K562 (cell line): ENCODE measurements around the gene SLC18B1. TPM values are rescaled to one million over a fixed set of nuclear protein-coding genes. Genes with fewer than 3 reads are reported as not detected.
A peak's percentile ranks its signal among the peaks of the same experiment; 100 is the strongest.

ENCODE experiments used
- ATAC-seq: fragments of 200-7000 bp; cut with Tn5 transposase; 3 replicates; pipeline ENCODE4 v1.9.1; 2020; ENCODE audit warnings: moderate library complexity
- BruUV-seq: library from RNA; stranded (reverse); fragments of 400-500 nt; replicated peaks from 2 replicates; lab custom pipeline; 2021; lab: Mats Ljungman, UMichigan
- CTCF ChIA-PET: fragments of 300-600 bp; formaldehyde crosslinking; extraction: SDS; loops from one replicate; lab custom pipeline; 2021; ENCODE audit warnings: low intra/inter-chr PET ratio; lab: Yijun Ruan, JAX
- POLR2A ChIA-PET: fragments of 300-600, 350-650 bp; sonication (Branson Sonifier 250); formaldehyde crosslinking; extraction: SDS; loops from one replicate; lab custom pipeline; 2021; ENCODE audit warnings: antibody characterized with exemption, inconsistent platforms; lab: Yijun Ruan, JAX
- DNase-seq, 4 experiments: peaks; one replicate each; pipeline versions ENCODE4 v3.0.0 to v3.0.0-alpha.2; 2011 to 2018; ENCODE audit warnings: low spot score in 3 of 4, mixed read lengths in 3 of 4; ENCODE audit errors: extremely low read depth in 1 of 4
- FAIRE-seq: peaks from 2 replicates; lab custom pipeline; 2011; peaks lifted over from hg19 to GRCh38; lab: Jason Lieb, UNC
- H2AFZ ChIP-seq: 2 replicates; pipeline ENCODE4 v1.6.0; 2011; ENCODE audit warnings: low read depth, low read length, control low read depth, inconsistent platforms
- H3K27ac ChIP-seq: fragments of 200-600 bp; 3 replicates; pipeline ENCODE4 v1.8.0; 2011; ENCODE audit warnings: low read depth, mild to moderate bottlenecking, control low read depth, inconsistent platforms, low read length, moderate library complexity, mixed read lengths; ENCODE audit errors: extremely low read depth
- H3K27me3 ChIP-seq, 2 experiments: fragments of 300-600 bp in 1 of 2; 2 replicates in 1 of 2; 3 replicates in 1 of 2; pipeline versions ENCODE4 v1.6.0 to v1.8.0; 2011; ENCODE audit warnings: inconsistent platforms in 2 of 2, low read length in 2 of 2, mild to moderate bottlenecking in 1 of 2, mixed read lengths in 1 of 2, moderate library complexity in 1 of 2; ENCODE audit not compliant: control insufficient read depth in 2 of 2, insufficient read depth in 2 of 2
- H3K36me3 ChIP-seq: fragments of 300-600 bp; 3 replicates; pipeline ENCODE4 v1.8.0; 2011; ENCODE audit warnings: mild to moderate bottlenecking, low read length, inconsistent platforms; ENCODE audit not compliant: control insufficient read depth, insufficient read depth
- H3K4me1 ChIP-seq, 2 experiments: fragments of 200-600 bp in 1 of 2; replicated peaks in 1 of 2; 2 replicates in 1 of 2; 3 replicates in 1 of 2; pipeline versions ENCODE4 v1.5.1 to v1.8.0; 2011; ENCODE audit warnings: inconsistent platforms in 2 of 2, low read length in 2 of 2, mild to moderate bottlenecking in 1 of 2, mixed read lengths in 1 of 2, moderate library complexity in 1 of 2; ENCODE audit not compliant: control insufficient read depth in 2 of 2, insufficient read depth in 2 of 2
- H3K4me2 ChIP-seq: 2 replicates; pipeline ENCODE4 v1.6.1; 2011; ENCODE audit warnings: low read length, control low read depth, inconsistent platforms, mixed read lengths; ENCODE audit not compliant: insufficient read depth
- H3K4me3 ChIP-seq: fragments of 200-600 bp; sonication (generic), shearing (Covaris generic); 2 replicates; pipeline ENCODE4 v1.5.1; 2016; ENCODE audit warnings: control low read depth, inconsistent platforms
- H3K79me2 ChIP-seq: fragments of 200-600 bp; 3 replicates; pipeline ENCODE4 v1.8.0; 2011; ENCODE audit warnings: low read length, inconsistent platforms; ENCODE audit not compliant: control insufficient read depth, insufficient read depth
- H3K9ac ChIP-seq, 2 experiments: 2 replicates each; pipeline versions ENCODE4 v1.6.0 to v1.6.1; 2011; ENCODE audit warnings: low read depth in 2 of 2, low read length in 2 of 2, control low read depth in 1 of 2, inconsistent platforms in 1 of 2, mild to moderate bottlenecking in 1 of 2, mixed read lengths in 1 of 2; ENCODE audit not compliant: insufficient read depth in 1 of 2
- H3K9me1 ChIP-seq: one replicate; pipeline ENCODE4 v1.6.0; 2011; ENCODE audit warnings: inconsistent platforms, mild to moderate bottlenecking, low read length, moderate library complexity; ENCODE audit not compliant: control insufficient read depth, insufficient read depth
- H3K9me3 ChIP-seq: replicated peaks from 2 replicates; pipeline ENCODE4 v1.5.1; 2011; ENCODE audit warnings: low read depth, low read length, inconsistent platforms; ENCODE audit not compliant: control insufficient read depth, insufficient read depth
- H4K20me1 ChIP-seq: replicated peaks from 2 replicates; pipeline ENCODE4 v1.6.1; 2011; ENCODE audit warnings: low read length, inconsistent platforms, mixed read lengths; ENCODE audit not compliant: control insufficient read depth, insufficient read depth
- CEBPG ChIP-seq, 3 experiments: fragments of 200-800 bp in 1 of 3; sonication (Bioruptor generic) in 1 of 3; sonication (generic) in 1 of 3; formaldehyde crosslinking in 1 of 3; IDR thresholded peaks in 2 of 3; conservative IDR thresholded peaks in 1 of 3; 2 replicates each; pipeline versions ENCODE4 v1.6.1 to v1.8.0; 2016 to 2022; ENCODE audit warnings: missing compliant biosample characterization in 2 of 3, missing genetic modification characterization in 2 of 3, mild to moderate bottlenecking in 1 of 3, missing genetic modification reagents in 1 of 3
- CHCHD3 ChIP-seq: fragments of 250-450 bp; sonication (Bioruptor Pico); IDR thresholded peaks from 2 replicates; pipeline ENCODE4 v2.1.2; 2022; ENCODE audit warnings: mild to moderate bottlenecking
- MCM5 ChIP-seq: fragments of 450-650 bp; IDR thresholded peaks from 2 replicates; pipeline ENCODE4 v1.6.1; 2016; ENCODE audit warnings: low read depth
- POLR2AphosphoS5 ChIP-seq: IDR thresholded peaks from 2 replicates; pipeline ENCODE4 v1.6.1; 2011; ENCODE audit warnings: mild to moderate bottlenecking, low read depth, low read length, moderate library complexity; ENCODE audit not compliant: control insufficient read depth, insufficient read depth
- PTRF ChIP-seq: fragments of 450-650 bp; IDR thresholded peaks from 2 replicates; pipeline ENCODE4 v1.6.1; 2016; ENCODE audit warnings: mild to moderate bottlenecking, missing genetic modification characterization, missing compliant biosample characterization
- SOX6 ChIP-seq: fragments of 450-650 bp; IDR thresholded peaks from 2 replicates; pipeline ENCODE4 v1.6.1; 2014; ENCODE audit warnings: mild to moderate bottlenecking
- TBL1XR1 ChIP-seq, 2 experiments: IDR thresholded peaks; 2 replicates each; pipeline ENCODE4 v1.6.1; 2012; ENCODE audit warnings: improper control_type of control experiment in 2 of 2, low read length in 2 of 2, mild to moderate bottlenecking in 1 of 2
- ZBTB2 ChIP-seq: fragments of 450-650 bp; IDR thresholded peaks from 2 replicates; pipeline ENCODE4 v1.6.1; 2016; ENCODE audit warnings: antibody characterized with exemption
- ZNF184 ChIP-seq: sonication (generic); formaldehyde crosslinking; IDR thresholded peaks from 2 replicates; pipeline ENCODE4 v1.5.0; 2020; ENCODE audit warnings: missing genetic modification reagents
- WGBS: fragments of 100-300 bp; shearing (Covaris generic); methylation state at CpG from one replicate; pipeline ENCODE4 v1.1.6; 2016; ENCODE audit warnings: low coverage, mixed read lengths; ENCODE audit not compliant: insufficient coverage; ENCODE audit errors: missing lambda C conversion rate; 5-methylcytosine and 5-hydroxymethylcytosine counted together
- in situ Hi-C: fragments of 300-500 bp; cut with MboI; formaldehyde crosslinking; loops from 4 replicates; pipeline ENCODE4 v1.15.0; 2018; ENCODE audit warnings: inconsistent platforms, mixed read lengths
- intact Hi-C: fragments of 100-400 bp; cut with micrococcal nuclease; formaldehyde crosslinking; loops from 2 replicates; pipeline ENCODE4 v1.14.2; 2022
- polyA plus RNA-seq, 8 experiments: library from polyadenylated mRNA; depleted of rRNA in 4 of 8; stranded (reverse) in 5 of 8; unstranded in 3 of 8; fragments of >200 nt; fragmentation: Nextera tagmentation in 2 of 8; fragmentation: Illumina TruSeq in 1 of 8; extraction: Ambion mirVana in 2 of 8; extraction: Trizol in 1 of 8; gene quantifications; 2 replicates each; pipeline versions ENCODE4 v1.2.1 to v1.2.3, GENCODE V29; 2011 to 2014; ENCODE audit warnings: inconsistent platforms in 1 of 8, missing spikeins in 1 of 8
- total RNA-seq, 7 experiments: library from RNA; depleted of rRNA in 6 of 7; stranded (reverse); fragments of >200 nt in 6 of 7; fragmentation: Illumina TruSeq in 2 of 7; extraction: Trizol in 2 of 7; gene quantifications; 2 replicates each; pipeline versions ENCODE4 v1.2.1 to v1.2.3, GENCODE V29; 2011 to 2021; ENCODE audit warnings: low replicate concordance in 1 of 7
- TF ChIP-seq, protein P1 (sequence below): fragments of 250-450 bp; sonication (Bioruptor Pico); IDR thresholded peaks from 2 replicates; pipeline ENCODE4 v1.8.0; 2021; ENCODE audit warnings: borderline replicate concordance, mild to moderate bottlenecking, moderate library complexity; ENCODE audit not compliant: poor library complexity, severe bottlenecking
- TF ChIP-seq, protein P2 (sequence below): sonication (generic); formaldehyde crosslinking; IDR thresholded peaks from 2 replicates; pipeline ENCODE4 v1.8.1; 2023; ENCODE audit warnings: mild to moderate bottlenecking, missing genetic modification reagents, moderate library complexity
- TF ChIP-seq, protein P3 (sequence below), 2 experiments: fragments of 150-350 bp in 1 of 2; IDR thresholded peaks; 2 replicates each; pipeline ENCODE4 v1.6.1; 2012 to 2016; ENCODE audit warnings: low read depth in 2 of 2, low read length in 2 of 2, mild to moderate bottlenecking in 1 of 2, moderate library complexity in 1 of 2

Gene SLC18B1
- total and polyA plus RNA-seq, 9 of the 15 experiments (the other 6 are each of a cell fraction or from before 2014, with no cell fraction given) = 10.4 to 49.1 (median 32.0) TPM

DNA sequence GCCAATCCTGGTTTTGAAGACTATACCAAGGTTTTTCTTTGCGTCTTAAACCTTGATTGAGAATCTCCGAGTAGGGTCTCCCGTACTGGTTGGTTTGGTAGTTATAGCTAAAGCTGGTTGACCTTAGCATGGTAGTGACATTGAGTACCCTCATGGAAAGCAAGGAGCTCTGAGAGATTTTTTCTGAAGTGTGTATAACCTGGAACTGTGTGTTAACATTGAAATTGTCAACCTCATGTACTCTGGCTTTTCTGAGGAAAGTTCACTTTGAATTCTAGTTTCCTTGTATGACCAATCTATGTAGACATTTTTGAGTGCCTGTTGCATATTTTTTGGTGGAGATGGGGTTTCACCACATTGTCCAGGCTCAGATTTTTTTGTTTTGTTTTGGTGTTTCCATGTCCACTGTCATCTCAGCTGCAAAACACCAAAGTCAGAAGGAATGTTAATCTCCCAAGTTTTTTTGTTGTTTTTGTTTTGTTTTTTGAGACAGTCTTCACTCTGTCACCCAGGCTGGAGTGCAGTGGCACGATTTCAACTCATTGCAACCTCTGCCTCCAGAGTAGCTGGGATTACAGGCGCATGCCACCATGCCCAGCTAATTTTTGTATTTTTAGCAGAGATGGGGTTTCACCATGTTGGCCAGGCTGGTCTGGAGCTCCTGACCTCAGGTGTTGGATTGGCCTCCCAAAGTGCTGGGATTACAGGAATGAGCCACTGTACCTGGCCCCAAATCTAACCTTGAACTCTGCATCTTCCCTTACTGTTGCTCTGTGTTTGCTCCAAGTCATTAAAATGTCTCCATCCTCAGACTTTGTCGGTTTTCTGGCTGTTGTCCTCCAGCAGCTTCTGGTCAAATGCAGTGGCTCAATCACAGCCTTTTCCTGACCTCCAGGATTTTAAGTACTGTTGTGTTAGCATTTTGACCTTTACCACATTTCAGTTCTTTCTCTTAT, 20.2 kb upstream of the SLC18B1 start:
- no peak overlapping the region for H2AFZ ChIP-seq
- DNase-seq (peak in 1 of 4 experiments; percentile 57), FAIRE-seq (no peak), ATAC-seq (peak; percentile 11)
- H3K4me1 ChIP-seq = peaks cover 0 to 24% of the 10 kb centered on the region in 2 experiments; a peak in 2 of 5 replicates
- H3K4me3 ChIP-seq = no peak overlapping the region
- intact Hi-C loops (no loop called here), in situ Hi-C loops (loop anchor here (25.0 kb wide), 2 partner anchors 1181 to 1244 kb away; partner anchors contain the start of genes ENPP3, MED23 and SLC2A12)
- H3K36me3 ChIP-seq = peaks cover 41% of the 10 kb centered on the region
- ChIA-PET POLR2A (interaction anchor here (1.2 kb wide), 2 partner anchors 19 to 306 kb away, joined by 3 to 4 read pairs; partner anchors contain the start of gene STX7), CTCF (interaction anchor here (0.6 kb wide), 1 partner anchor 12 kb away, joined by 4 read pairs; no protein-coding TSS in a partner anchor)
- peaks cover 41% of the 10 kb centered on the region for H3K79me2 ChIP-seq
- no peak overlapping the region for H3K27ac ChIP-seq
- 58% methylated on average over 6 of the region's 6 CpGs for WGBS
- H3K9ac ChIP-seq = no peak overlapping the region
- H3K9me1 ChIP-seq = no peaks in the 10 kb centered on the region
- no peaks in the 10 kb centered on the region for H3K9me3 ChIP-seq
- H3K27me3 ChIP-seq = no peaks in the 10 kb centered on the region
- peaks cover 42% of the 10 kb centered on the region for H4K20me1 ChIP-seq
- BruUV-seq = no TSS peak
- H3K4me2 ChIP-seq = no peak overlapping the region
- TF ChIP-seq, protein P1, sequence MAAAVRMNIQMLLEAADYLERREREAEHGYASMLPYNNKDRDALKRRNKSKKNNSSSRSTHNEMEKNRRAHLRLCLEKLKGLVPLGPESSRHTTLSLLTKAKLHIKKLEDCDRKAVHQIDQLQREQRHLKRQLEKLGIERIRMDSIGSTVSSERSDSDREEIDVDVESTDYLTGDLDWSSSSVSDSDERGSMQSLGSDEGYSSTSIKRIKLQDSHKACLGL (CRISPR knock-in tag) = no peak
- TF ChIP-seq TBL1XR1 (IDR thresholded peaks at IDR 0.05; ENCODE audit: low read length in 2 of 2) (peak; percentile 40 to 42; a peak in 1 of 4 replicates), CHCHD3 (CRISPR knock-in tag) (peak; percentile 63; the same call in 1 of the 2 replicates), POLR2AphosphoS5 (peak; percentile 91), ZBTB2 (no peak), CEBPG (CRISPR knock-in tag; IDR thresholded peaks at IDR 0.05) (no peak), CEBPG (tag; conservative IDR thresholded peaks at IDR 0.05 in 1 of 2, IDR thresholded peaks at IDR 0.05 in 1 of 2) (no peak), MCM5 (no peak), ZNF184 (CRISPR knock-in tag) (no peak), PTRF (no peak), SOX6 (0 out of 2 replicates have a peak, but pooled peaks have one; percentile 27)
- TF ChIP-seq, protein P2, sequence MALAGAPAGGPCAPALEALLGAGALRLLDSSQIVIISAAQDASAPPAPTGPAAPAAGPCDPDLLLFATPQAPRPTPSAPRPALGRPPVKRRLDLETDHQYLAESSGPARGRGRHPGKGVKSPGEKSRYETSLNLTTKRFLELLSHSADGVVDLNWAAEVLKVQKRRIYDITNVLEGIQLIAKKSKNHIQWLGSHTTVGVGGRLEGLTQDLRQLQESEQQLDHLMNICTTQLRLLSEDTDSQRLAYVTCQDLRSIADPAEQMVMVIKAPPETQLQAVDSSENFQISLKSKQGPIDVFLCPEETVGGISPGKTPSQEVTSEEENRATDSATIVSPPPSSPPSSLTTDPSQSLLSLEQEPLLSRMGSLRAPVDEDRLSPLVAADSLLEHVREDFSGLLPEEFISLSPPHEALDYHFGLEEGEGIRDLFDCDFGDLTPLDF (CRISPR knock-in tag) = no peak
- TF ChIP-seq, protein P3, sequence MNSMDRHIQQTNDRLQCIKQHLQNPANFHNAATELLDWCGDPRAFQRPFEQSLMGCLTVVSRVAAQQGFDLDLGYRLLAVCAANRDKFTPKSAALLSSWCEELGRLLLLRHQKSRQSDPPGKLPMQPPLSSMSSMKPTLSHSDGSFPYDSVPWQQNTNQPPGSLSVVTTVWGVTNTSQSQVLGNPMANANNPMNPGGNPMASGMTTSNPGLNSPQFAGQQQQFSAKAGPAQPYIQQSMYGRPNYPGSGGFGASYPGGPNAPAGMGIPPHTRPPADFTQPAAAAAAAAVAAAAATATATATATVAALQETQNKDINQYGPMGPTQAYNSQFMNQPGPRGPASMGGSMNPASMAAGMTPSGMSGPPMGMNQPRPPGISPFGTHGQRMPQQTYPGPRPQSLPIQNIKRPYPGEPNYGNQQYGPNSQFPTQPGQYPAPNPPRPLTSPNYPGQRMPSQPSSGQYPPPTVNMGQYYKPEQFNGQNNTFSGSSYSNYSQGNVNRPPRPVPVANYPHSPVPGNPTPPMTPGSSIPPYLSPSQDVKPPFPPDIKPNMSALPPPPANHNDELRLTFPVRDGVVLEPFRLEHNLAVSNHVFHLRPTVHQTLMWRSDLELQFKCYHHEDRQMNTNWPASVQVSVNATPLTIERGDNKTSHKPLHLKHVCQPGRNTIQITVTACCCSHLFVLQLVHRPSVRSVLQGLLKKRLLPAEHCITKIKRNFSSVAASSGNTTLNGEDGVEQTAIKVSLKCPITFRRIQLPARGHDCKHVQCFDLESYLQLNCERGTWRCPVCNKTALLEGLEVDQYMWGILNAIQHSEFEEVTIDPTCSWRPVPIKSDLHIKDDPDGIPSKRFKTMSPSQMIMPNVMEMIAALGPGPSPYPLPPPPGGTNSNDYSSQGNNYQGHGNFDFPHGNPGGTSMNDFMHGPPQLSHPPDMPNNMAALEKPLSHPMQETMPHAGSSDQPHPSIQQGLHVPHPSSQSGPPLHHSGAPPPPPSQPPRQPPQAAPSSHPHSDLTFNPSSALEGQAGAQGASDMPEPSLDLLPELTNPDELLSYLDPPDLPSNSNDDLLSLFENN (IDR thresholded peaks at IDR 0.05; ENCODE audit: low read depth in 2 of 2, low read length in 2 of 2) = no peak
